Spleen (tissue), 7 donors: ENCODE measurements around the gene RTBDN.

Experiments
- CTCF ChIP-seq, 11 experiments: fragments of 200-600 bp in 7 of 11; fragments of 450-650 bp in 4 of 11; sonication (generic) in 4 of 11; IDR thresholded peaks in 8 of 11; conservative IDR thresholded peaks in 3 of 11; 1 replicate in 7 of 11; 2 replicates in 4 of 11; pipeline versions ENCODE4 v1.4.0 to v1.8.0; 2016 to 2021; ENCODE audit warnings: antibody characterized with exemption in 11 of 11, inconsistent platforms in 4 of 11, mild to moderate bottlenecking in 1 of 11
- POLR2A ChIP-seq, 3 donors: fragments of 450-650 bp; IDR thresholded peaks; one replicate each; pipeline ENCODE4 v1.5.1; 2017; ENCODE audit warnings: antibody characterized with exemption in 3 of 3, mild to moderate bottlenecking in 1 of 3
- donor health status: DM: no; HTN: no; CAD: no; lungs with moderate emphysema.
- donor health status: DM: no; HTN: no; CAD: no.
- donor health status: DM: no; HTN: no; CAD: no.

DNA sequence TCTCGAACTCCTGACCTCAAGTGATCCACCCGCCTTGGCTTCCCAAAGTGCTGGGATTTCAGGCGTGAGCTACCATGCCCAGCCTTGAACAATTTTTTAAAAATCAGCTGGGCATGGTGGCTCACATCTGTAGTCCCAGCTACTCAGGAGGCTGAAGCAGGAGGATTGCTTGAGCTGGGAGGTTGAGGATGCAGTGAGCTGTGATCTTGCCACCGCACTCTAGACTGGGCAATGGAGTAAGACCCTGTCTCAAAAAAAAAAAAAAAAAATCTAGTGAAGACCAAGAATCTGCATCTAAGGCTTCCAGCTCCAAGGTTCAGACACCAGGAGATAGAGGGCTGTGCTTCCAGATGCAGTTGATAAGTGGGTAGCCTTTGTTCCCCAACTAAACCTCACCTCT, 29.8 kb upstream of the RTBDN start:
- TF ChIP-seq CTCF (IDR thresholded peaks at IDR 0.05 in 8 of 11, conservative IDR thresholded peaks at IDR 0.05 in 3 of 11): no peak
- no peak for TF ChIP-seq POLR2A (IDR thresholded peaks at IDR 0.05)
